Endothelial cell of umbilical vein (primary cell): ENCODE measurements around the gene RENBP.

Source experiments
- EZH2 ChIP-seq: IDR thresholded peaks from 2 replicates; pipeline ENCODE4 v1.6.1; 2012; ENCODE audit warnings: borderline replicate concordance, low read depth, mild to moderate bottlenecking, moderate library complexity, low read length, inconsistent platforms; ENCODE audit not compliant: severe bottlenecking
- FOS ChIP-seq: IDR thresholded peaks from 2 replicates; pipeline ENCODE4 v1.6.1; 2011; ENCODE audit warnings: mild to moderate bottlenecking, low read length, moderate library complexity, borderline replicate concordance; ENCODE audit not compliant: insufficient read depth
- MYC ChIP-seq: IDR thresholded peaks from one replicate; pipeline ENCODE4 v1.6.1; 2011; ENCODE audit warnings: mild to moderate bottlenecking, low read depth, low read length
- POLR2A ChIP-seq: IDR thresholded peaks from 2 replicates; pipeline ENCODE4 v1.6.1; 2012; ENCODE audit warnings: low read depth, mild to moderate bottlenecking, control low read depth, low read length
- POLR2AphosphoS5 ChIP-seq: IDR thresholded peaks from 2 replicates; pipeline ENCODE4 v1.6.1; 2012; ENCODE audit warnings: low read depth, mild to moderate bottlenecking, control low read depth, low read length, moderate library complexity; ENCODE audit not compliant: insufficient read depth
- TF ChIP-seq, protein P1 (sequence below), 2 donors: IDR thresholded peaks; 1 replicate in 1 of 2; 2 replicates in 1 of 2; pipeline ENCODE4 v1.5.1; 2011; ENCODE audit warnings: low read length in 2 of 2, mild to moderate bottlenecking in 2 of 2, moderate library complexity in 2 of 2, control low read depth in 1 of 2, inconsistent platforms in 1 of 2, low read depth in 1 of 2; ENCODE audit not compliant: insufficient read depth in 1 of 2; ENCODE audit errors: extremely low read depth in 1 of 2
- TF ChIP-seq, protein P2 (sequence below): IDR thresholded peaks from 2 replicates; pipeline ENCODE4 v1.6.1; 2011; ENCODE audit not compliant: insufficient read depth, insufficient read length

DNA sequence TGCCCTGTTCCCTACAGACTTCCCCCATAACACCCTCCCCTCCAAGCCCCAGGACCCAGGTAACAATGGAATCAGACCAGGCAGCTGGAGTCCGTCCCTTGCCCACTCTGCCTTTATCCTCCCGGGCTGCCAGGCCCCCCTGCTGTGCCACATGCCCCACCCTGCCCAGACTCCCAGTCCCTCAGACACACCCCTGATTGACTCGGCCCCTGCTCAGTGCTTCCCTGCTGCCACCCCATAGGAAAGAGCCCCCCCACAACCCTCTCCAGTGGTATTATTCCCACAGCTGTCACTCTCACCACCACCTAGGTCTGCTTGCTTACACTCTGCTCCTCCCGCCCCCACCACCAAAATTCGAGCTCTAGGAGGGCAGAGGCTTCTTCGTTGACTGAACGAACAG lies 4.9 kb downstream of the RENBP start:
- TF ChIP-seq EZH2 (no peak), POLR2AphosphoS5 (no peak), POLR2A (no peak), FOS (no peak), MYC (no peak)
- TF ChIP-seq, protein P1, sequence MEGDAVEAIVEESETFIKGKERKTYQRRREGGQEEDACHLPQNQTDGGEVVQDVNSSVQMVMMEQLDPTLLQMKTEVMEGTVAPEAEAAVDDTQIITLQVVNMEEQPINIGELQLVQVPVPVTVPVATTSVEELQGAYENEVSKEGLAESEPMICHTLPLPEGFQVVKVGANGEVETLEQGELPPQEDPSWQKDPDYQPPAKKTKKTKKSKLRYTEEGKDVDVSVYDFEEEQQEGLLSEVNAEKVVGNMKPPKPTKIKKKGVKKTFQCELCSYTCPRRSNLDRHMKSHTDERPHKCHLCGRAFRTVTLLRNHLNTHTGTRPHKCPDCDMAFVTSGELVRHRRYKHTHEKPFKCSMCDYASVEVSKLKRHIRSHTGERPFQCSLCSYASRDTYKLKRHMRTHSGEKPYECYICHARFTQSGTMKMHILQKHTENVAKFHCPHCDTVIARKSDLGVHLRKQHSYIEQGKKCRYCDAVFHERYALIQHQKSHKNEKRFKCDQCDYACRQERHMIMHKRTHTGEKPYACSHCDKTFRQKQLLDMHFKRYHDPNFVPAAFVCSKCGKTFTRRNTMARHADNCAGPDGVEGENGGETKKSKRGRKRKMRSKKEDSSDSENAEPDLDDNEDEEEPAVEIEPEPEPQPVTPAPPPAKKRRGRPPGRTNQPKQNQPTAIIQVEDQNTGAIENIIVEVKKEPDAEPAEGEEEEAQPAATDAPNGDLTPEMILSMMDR (IDR thresholded peaks at IDR 0.05; ENCODE audit: extremely low read depth in 1 of 2, insufficient read depth in 1 of 2, low read depth in 1 of 2, low read length in 2 of 2) = no peak
- TF ChIP-seq, protein P2, sequence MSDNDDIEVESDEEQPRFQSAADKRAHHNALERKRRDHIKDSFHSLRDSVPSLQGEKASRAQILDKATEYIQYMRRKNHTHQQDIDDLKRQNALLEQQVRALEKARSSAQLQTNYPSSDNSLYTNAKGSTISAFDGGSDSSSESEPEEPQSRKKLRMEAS = no peak
